WI38 (cell line): ENCODE measurements around the gene KCNAB1.

Experiments used
- H3K4me3 ChIP-seq: 2 replicates; pipeline ENCODE4 v1.5.1; 2011; ENCODE audit warnings: low read depth, mild to moderate bottlenecking, control low read depth, low read length
- TF ChIP-seq, protein P1 (sequence below): IDR thresholded peaks from 2 replicates; pipeline ENCODE4 v1.5.1; 2012; ENCODE audit warnings: low read depth, mild to moderate bottlenecking, control low read depth, low read length

The KCNAB1 gene

DNA sequence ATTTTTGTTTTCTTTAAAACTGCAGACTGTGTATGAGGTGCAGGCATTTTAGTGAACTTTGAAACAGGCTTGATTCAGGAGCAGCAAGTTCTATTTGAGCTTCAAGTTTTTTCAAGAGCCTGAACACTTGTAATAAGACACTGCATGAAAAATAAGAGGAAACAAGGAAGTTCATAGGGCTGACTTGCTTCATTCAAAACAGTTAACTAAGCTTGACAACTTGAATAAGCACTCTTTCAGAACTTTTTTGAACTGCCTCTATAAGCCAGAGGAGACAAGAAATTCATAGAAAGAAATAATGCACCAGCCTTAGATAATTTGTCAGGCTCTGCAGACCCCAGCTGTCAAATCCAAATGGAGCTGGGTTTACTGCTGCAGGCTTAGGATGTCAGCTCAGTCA lies 304.4 kb downstream of the KCNAB1 start:
- no peak overlapping the region for H3K4me3 ChIP-seq
- TF ChIP-seq, protein P1, sequence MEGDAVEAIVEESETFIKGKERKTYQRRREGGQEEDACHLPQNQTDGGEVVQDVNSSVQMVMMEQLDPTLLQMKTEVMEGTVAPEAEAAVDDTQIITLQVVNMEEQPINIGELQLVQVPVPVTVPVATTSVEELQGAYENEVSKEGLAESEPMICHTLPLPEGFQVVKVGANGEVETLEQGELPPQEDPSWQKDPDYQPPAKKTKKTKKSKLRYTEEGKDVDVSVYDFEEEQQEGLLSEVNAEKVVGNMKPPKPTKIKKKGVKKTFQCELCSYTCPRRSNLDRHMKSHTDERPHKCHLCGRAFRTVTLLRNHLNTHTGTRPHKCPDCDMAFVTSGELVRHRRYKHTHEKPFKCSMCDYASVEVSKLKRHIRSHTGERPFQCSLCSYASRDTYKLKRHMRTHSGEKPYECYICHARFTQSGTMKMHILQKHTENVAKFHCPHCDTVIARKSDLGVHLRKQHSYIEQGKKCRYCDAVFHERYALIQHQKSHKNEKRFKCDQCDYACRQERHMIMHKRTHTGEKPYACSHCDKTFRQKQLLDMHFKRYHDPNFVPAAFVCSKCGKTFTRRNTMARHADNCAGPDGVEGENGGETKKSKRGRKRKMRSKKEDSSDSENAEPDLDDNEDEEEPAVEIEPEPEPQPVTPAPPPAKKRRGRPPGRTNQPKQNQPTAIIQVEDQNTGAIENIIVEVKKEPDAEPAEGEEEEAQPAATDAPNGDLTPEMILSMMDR, result no peak

DNA sequence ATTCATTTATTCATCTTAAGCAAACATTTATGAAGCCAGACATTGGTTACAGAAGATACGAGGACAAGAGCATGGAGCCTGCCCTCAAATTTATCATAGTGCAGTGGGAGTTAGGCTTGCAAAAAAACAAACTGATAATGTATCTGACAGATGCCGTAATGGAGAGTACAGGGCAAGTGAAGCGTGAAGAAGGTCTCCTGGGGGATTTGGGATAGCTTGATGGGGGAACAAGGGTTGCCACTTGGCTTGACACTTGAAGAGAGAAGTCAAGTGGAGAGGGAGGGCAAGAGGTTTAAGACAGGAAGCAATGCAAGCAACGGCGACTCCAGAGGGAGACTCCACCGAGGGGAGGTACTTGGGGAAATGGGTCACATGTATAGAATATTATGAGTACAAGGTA lies 305.3 kb downstream of the KCNAB1 start:
- H3K4me3 ChIP-seq, result no peak overlapping the region
- TF ChIP-seq, protein P1, result no peak

DNA sequence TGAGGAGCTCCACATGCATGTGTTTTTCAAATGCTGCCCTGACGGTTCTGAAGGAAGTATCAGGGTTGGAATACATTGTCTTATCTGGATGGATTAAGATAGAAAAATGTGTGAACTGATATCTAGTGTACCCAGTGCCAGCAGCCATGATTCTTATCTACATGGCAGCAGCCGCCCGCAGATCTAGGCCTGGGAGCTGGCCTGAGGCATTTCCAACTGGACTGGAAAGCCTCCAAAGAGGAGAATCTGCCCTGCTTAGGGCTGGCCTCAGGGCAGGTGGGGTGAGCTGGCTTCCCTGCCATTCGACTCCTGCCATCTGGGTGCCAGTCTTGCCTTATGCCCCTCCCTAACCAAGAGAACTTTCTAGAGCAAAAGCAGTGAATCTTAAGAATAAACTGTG lies 308.7 kb downstream of the KCNAB1 start:
- TF ChIP-seq, protein P1, result no peak
- H3K4me3 ChIP-seq, result no peak overlapping the region

DNA sequence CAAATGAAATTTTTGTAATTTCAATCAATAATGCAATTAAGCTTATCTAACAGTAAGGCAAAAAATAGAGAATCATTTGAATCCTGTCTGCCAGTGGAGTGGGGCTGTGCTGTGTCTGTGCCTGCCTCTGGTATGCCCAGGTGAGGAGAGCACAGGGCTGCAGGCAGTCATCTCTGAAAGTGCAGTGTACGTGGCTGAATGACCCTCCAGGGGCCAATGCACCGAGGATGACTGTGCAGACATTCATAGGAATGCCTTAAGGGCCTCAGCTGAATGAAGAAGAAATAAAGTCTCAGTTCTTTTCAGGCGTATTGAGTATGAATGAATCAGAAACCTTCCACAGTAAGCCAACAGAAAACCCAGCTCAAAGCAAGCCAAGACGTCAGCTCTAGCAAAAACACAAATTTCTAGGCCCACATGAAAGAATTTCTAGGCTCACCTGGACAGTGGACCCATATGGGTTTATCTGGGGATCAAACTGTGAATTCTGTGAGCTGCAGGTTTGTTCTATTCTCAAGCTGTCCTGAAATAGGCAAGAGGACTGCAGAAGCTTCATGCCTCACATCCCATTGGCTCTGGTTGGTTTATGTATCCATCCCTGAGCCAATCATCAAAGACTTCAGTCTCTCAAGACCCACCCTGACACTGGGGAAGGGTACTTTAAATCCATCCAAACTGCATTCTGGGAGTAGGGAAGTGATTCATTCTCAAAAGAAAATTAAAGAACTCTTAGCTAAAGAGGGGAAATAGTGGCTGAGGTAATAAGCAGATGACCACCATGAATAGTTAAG lies 311.2 kb downstream of the KCNAB1 start:
- no peak overlapping the region for H3K4me3 ChIP-seq
- TF ChIP-seq, protein P1, result no peak

DNA sequence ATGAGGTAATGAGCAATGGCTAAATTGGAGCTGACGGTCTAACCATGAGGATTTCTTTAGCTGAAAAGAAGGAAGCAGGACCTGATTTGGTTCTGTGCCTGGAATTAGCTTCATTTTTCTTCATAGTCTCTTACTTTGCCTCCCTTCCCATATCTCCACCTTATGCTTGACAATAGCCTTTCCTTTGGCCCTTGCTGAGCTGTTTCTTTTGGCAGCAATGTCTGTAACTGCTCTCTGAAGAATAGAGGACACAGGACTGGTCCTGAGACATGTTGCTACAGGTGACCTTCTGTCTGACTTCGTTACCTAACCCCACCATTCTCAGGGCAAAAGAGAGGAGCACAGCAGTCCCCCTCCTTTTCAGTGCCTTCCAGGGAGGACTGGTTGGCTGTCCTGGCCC lies 312.2 kb downstream of the KCNAB1 start:
- no peak overlapping the region for H3K4me3 ChIP-seq
- TF ChIP-seq, protein P1, result no peak

DNA sequence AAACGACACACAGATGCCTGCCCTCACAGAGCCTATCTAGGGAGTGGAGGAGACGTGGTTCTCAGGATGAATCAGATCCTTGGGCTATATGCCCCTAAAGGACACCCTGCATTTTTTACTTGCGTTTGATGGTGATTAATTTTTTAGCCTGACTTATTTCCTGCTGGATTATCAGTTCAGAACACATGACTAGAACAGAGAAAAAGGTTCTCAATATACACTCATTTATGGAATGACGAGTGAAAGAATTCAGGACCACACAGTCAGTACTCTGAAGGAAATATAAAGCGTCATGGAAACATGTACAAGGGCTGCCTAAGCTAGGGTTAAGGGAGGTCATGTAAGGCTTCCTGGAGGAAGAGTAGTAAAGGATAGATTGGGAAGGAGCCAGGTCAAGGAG lies 312.8 kb downstream of the KCNAB1 start:
- TF ChIP-seq, protein P1, result no peak
- H3K4me3 ChIP-seq, result no peak overlapping the region

DNA sequence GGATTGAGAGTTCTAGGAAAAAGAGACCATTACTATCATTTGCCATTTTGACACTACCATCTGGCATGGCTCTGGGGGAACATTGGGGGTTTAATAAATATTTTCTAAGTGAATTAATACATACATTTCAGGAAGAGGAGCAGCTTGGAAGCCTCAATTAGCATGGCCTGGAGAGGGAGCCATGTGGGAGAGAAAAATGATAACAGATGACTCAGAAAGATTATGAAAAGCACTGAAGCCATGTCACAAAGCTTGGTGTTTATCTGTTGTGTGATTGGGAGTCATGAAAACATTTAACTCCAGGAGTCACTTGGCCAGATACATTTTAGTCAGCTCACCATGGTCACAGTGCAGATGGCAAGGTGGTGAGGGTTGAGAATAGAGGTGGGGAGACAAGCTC lies 313.5 kb downstream of the KCNAB1 start:
- H3K4me3 ChIP-seq, result no peak overlapping the region
- TF ChIP-seq, protein P1, result no peak
